Mammary epithelial cell (primary cell): ENCODE data around the gene MAF.

Experiments
- EZH2 ChIP-seq: IDR thresholded peaks from 2 replicates; pipeline ENCODE4 v1.6.1; 2012; ENCODE audit warnings: low read length, inconsistent platforms, borderline replicate concordance
- TF ChIP-seq, protein P1 (sequence below), 2 donors: IDR thresholded peaks in 1 of 2; conservative IDR thresholded peaks in 1 of 2; 2 replicates each; pipeline ENCODE4 v1.5.1; 2011 to 2012; ENCODE audit warnings: inconsistent platforms in 2 of 2, low read length in 2 of 2, mild to moderate bottlenecking in 2 of 2, control low read depth in 1 of 2, low read depth in 1 of 2; ENCODE audit not compliant: insufficient read depth in 1 of 2; ENCODE audit errors: extremely low read depth in 1 of 2

DNA sequence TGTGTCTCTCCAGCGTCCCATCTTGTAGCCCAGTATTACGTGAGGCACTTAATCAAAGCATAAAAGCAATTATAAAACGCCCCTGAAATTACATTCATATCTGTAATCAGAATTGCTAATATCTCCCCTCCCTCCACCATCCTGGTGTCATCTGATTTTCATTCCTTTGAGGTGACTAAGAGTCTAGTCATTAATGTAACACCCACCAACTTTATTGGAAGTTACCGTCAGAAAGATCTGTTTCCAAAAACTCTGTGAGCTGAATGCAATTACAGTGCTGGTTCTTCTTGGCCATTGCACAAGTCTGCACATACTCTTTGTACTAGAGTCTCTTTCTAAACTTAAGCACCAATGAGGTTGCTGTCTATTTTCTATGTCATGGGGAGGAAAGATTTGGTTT is 12.5 kb upstream of the MAF start:
- TF ChIP-seq, protein P1, sequence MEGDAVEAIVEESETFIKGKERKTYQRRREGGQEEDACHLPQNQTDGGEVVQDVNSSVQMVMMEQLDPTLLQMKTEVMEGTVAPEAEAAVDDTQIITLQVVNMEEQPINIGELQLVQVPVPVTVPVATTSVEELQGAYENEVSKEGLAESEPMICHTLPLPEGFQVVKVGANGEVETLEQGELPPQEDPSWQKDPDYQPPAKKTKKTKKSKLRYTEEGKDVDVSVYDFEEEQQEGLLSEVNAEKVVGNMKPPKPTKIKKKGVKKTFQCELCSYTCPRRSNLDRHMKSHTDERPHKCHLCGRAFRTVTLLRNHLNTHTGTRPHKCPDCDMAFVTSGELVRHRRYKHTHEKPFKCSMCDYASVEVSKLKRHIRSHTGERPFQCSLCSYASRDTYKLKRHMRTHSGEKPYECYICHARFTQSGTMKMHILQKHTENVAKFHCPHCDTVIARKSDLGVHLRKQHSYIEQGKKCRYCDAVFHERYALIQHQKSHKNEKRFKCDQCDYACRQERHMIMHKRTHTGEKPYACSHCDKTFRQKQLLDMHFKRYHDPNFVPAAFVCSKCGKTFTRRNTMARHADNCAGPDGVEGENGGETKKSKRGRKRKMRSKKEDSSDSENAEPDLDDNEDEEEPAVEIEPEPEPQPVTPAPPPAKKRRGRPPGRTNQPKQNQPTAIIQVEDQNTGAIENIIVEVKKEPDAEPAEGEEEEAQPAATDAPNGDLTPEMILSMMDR (conservative IDR thresholded peaks at IDR 0.05 in 1 of 2, IDR thresholded peaks at IDR 0.05 in 1 of 2; ENCODE audit: extremely low read depth in 1 of 2, insufficient read depth in 1 of 2, low read depth in 1 of 2, low read length in 2 of 2), result no peak
- no peak for TF ChIP-seq EZH2
